HK-2 (cell line): ENCODE results near the gene POU2F2.

Experiments used
- DNase-seq: peaks from one replicate; pipeline ENCODE4 v3.0.0-alpha.2; 2018; ENCODE audit not compliant: unreplicated experiment

POU2F2 gene

GRCh38 chr19:42132030-42132628 lies at the start of gene POU2F2:
TSS of gene POU2F2 (minus strand) at chr19:42132446. CDS start at chr19:42132411, 35 bp downstream.
- no peak for DNase-seq

GRCh38 chr19:42178791-42179674 lies 46.8 kb upstream of the POU2F2 start:
- no peak for DNase-seq

- DNase-seq: no peak
Measured at GRCh38 chr19:42177686-42178019, 45.4 kb upstream of the POU2F2 start.

- DNase-seq: peak; percentile 74
Measured at GRCh38 chr19:42176990-42177685, 44.9 kb upstream of the POU2F2 start.

- no peak for DNase-seq
Measured at GRCh38 chr19:42176649-42176989, 44.4 kb upstream of the POU2F2 start.

- DNase-seq: no peak
Measured at GRCh38 chr19:42175952-42176648, 43.9 kb upstream of the POU2F2 start.

GRCh38 chr19:42174958-42175734 lies 42.9 kb upstream of the POU2F2 start:
- no peak for DNase-seq

- DNase-seq: no peak
Measured at GRCh38 chr19:42174188-42174587, 41.9 kb upstream of the POU2F2 start.

GRCh38 chr19:42173695-42174094 lies 41.4 kb upstream of the POU2F2 start:
- no peak for DNase-seq

- DNase-seq: no peak
Measured at GRCh38 chr19:42172261-42172660, 40.0 kb upstream of the POU2F2 start.

GRCh38 chr19:42170715-42171114 lies 38.5 kb upstream of the POU2F2 start:
- no peak for DNase-seq

- no peak for DNase-seq
Measured at GRCh38 chr19:42169486-42170413, 37.5 kb upstream of the POU2F2 start.

- DNase-seq: no peak
Measured at GRCh38 chr19:42168206-42168605, 36.0 kb upstream of the POU2F2 start.

- no peak for DNase-seq
Measured at GRCh38 chr19:42166316-42166715, 34.1 kb upstream of the POU2F2 start.

- no peak for DNase-seq
Measured at GRCh38 chr19:42165146-42165545, 32.9 kb upstream of the POU2F2 start.

GRCh38 chr19:42161616-42162263 lies 29.5 kb upstream of the POU2F2 start:
- DNase-seq: no peak

GRCh38 chr19:42159942-42160341 lies 27.7 kb upstream of the POU2F2 start:
- DNase-seq: no peak

GRCh38 chr19:42158926-42159325 lies 26.7 kb upstream of the POU2F2 start:
- DNase-seq: no peak

- DNase-seq: no peak
Measured at GRCh38 chr19:42156571-42156970, 24.3 kb upstream of the POU2F2 start.

- no peak for DNase-seq
Measured at GRCh38 chr19:42155796-42156195, 23.6 kb upstream of the POU2F2 start.
